Measurements from ENCODE around the gene GSK3B.

DNA sequence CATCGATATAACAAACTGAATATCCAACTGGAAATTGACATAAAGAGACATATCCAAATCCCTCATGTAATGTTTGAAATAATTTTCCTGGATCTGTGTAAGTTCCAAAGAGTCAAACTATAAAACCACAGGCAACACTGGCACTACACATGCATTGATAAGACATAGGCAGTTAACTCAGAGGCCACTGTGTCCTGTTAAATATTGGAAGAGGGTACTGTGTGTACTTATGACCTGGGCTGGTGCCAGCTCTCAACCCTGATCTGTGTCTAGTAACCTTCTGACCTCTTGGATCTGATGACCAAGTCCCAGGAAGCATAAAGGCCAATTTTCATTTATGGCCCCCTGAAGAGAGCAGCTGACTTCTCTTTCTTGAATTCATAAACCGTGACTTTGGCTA is 307.8 kb downstream of the GSK3B start:
- TF ChIP-seq, protein P1, sequence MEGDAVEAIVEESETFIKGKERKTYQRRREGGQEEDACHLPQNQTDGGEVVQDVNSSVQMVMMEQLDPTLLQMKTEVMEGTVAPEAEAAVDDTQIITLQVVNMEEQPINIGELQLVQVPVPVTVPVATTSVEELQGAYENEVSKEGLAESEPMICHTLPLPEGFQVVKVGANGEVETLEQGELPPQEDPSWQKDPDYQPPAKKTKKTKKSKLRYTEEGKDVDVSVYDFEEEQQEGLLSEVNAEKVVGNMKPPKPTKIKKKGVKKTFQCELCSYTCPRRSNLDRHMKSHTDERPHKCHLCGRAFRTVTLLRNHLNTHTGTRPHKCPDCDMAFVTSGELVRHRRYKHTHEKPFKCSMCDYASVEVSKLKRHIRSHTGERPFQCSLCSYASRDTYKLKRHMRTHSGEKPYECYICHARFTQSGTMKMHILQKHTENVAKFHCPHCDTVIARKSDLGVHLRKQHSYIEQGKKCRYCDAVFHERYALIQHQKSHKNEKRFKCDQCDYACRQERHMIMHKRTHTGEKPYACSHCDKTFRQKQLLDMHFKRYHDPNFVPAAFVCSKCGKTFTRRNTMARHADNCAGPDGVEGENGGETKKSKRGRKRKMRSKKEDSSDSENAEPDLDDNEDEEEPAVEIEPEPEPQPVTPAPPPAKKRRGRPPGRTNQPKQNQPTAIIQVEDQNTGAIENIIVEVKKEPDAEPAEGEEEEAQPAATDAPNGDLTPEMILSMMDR (IDR thresholded peaks at IDR 0.05): no peak
- TF ChIP-seq EZH2phosphoT487 (IDR thresholded peaks at IDR 0.05) (no peak), EZH2 (IDR thresholded peaks at IDR 0.05) (no peak)

Data from neural progenitor cell (in vitro differentiated cells).